ENCODE data around the gene COL9A3. TPM values are rescaled to one million over a fixed set of nuclear protein-coding genes. Genes with fewer than 3 reads are reported as not detected.
A peak's percentile ranks its signal among the peaks of the same experiment; 100 is the strongest.

The COL9A3 gene
- polyA plus RNA-seq, 1 donor from 2014 or later, result 3.1 TPM

GRCh38 chr20:62860924-62861691 is 44.3 kb downstream of the COL9A3 start:
- peak overlapping the region; percentile 36 for H3K9ac ChIP-seq (ENCODE audit: low read length)
- H3K9me2 ChIP-seq (ENCODE audit: insufficient read depth, low read length), result no peaks in the 10 kb centered on the region
- no peaks in the 10 kb centered on the region for H3F3A ChIP-seq (ENCODE audit: insufficient read depth, low read length, poor library complexity, severe bottlenecking)
- peak; percentile 47 for TF ChIP-seq MXI1 (conservative IDR thresholded peaks at IDR 0.05; ENCODE audit: poor library complexity, severe bottlenecking)
- TF ChIP-seq EP300 (conservative IDR thresholded peaks at IDR 0.05; ENCODE audit: poor library complexity, severe bottlenecking), result no peak
- no peaks in the 10 kb centered on the region for H3K9me3 ChIP-seq (ENCODE audit: low read length)
- H3K4me3 ChIP-seq (ENCODE audit: low read length), result peak overlapping the region; percentile 62
- H4K20me1 ChIP-seq (ENCODE audit: insufficient read depth), result no peaks in the 10 kb centered on the region
- H2AFZ ChIP-seq (ENCODE audit: low read depth, low read length), result no peak overlapping the region
- H3K4me2 ChIP-seq (ENCODE audit: low read length), result no peak overlapping the region
- H3K79me2 ChIP-seq (replicated peaks; ENCODE audit: insufficient read depth, low read length), result no peaks in the 10 kb centered on the region
- no peaks in the 10 kb centered on the region for H3K36me3 ChIP-seq (ENCODE audit: insufficient read depth, low read length)
- peaks cover 10% of the 10 kb centered on the region for H3K27me3 ChIP-seq (ENCODE audit: insufficient read depth, low read depth, low read length)
- H3K27ac ChIP-seq (ENCODE audit: low read length), result no peak overlapping the region

GRCh38 chr20:62861726-62862336 is 45.0 kb downstream of the COL9A3 start, which contains the start of gene TCFL5:
Gene TCFL5 (minus strand): TSS chr20:62861822. CDS start chr20:62861670, 152 bp downstream.
- no peaks in the 10 kb centered on the region for H3F3A ChIP-seq (ENCODE audit: insufficient read depth, low read length, poor library complexity, severe bottlenecking)
- H2AFZ ChIP-seq (ENCODE audit: low read depth, low read length), result no peak within 1 kb of the TSS
- no peaks in the 10 kb centered on the region for H4K20me1 ChIP-seq (ENCODE audit: insufficient read depth)
- no peak within 1 kb of the TSS for H3K27ac ChIP-seq (ENCODE audit: low read length)
- no peaks in the 10 kb centered on the region for H3K9me3 ChIP-seq (ENCODE audit: low read length)
- TF ChIP-seq POLR2AphosphoS5 (IDR thresholded peaks at IDR 0.05), result peak; percentile 33
- TF ChIP-seq EP300 (conservative IDR thresholded peaks at IDR 0.05; ENCODE audit: poor library complexity, severe bottlenecking), result no peak
- no peak for TF ChIP-seq MXI1 (conservative IDR thresholded peaks at IDR 0.05; ENCODE audit: poor library complexity, severe bottlenecking)
- H3K36me3 ChIP-seq (ENCODE audit: insufficient read depth, low read length), result no peaks in the 10 kb centered on the region
- no peaks in the 10 kb centered on the region for H3K9me2 ChIP-seq (ENCODE audit: insufficient read depth, low read length)
- no peak within 1 kb of the TSS for H3K4me2 ChIP-seq (ENCODE audit: low read length)
- H3K79me2 ChIP-seq (replicated peaks; ENCODE audit: insufficient read depth, low read length), result no peaks in the 10 kb centered on the region
- H3K9ac ChIP-seq (ENCODE audit: low read length), result peak within 1 kb of the TSS; percentile 36
- peaks cover 10% of the 10 kb centered on the region for H3K27me3 ChIP-seq (ENCODE audit: insufficient read depth, low read depth, low read length)
- H3K4me3 ChIP-seq (ENCODE audit: low read length), result peak within 1 kb of the TSS; percentile 62

- no peak overlapping the region for H3K27ac ChIP-seq (ENCODE audit: low read length)
- H3K4me3 ChIP-seq (ENCODE audit: low read length), result no peak overlapping the region
- no peaks in the 10 kb centered on the region for H3K9me3 ChIP-seq (ENCODE audit: low read length)
- peaks cover 10% of the 10 kb centered on the region for H3K27me3 ChIP-seq (ENCODE audit: insufficient read depth, low read depth, low read length)
- TF ChIP-seq REST (IDR thresholded peaks at IDR 0.05; ENCODE audit: borderline replicate concordance) (no peak), POLR2AphosphoS5 (IDR thresholded peaks at IDR 0.05) (no peak), EZH2 (IDR thresholded peaks at IDR 0.05; ENCODE audit: borderline replicate concordance, insufficient read depth, low read length, poor library complexity, severe bottlenecking) (no peak), EP300 (conservative IDR thresholded peaks at IDR 0.05; ENCODE audit: poor library complexity, severe bottlenecking) (no peak), MXI1 (conservative IDR thresholded peaks at IDR 0.05; ENCODE audit: poor library complexity, severe bottlenecking) (no peak), TAF1 (IDR thresholded peaks at IDR 0.05; ENCODE audit: low read depth) (no peak), SMC3 (conservative IDR thresholded peaks at IDR 0.05; ENCODE audit: poor library complexity) (no peak), RAD21 (conservative IDR thresholded peaks at IDR 0.05) (no peak)
- TF ChIP-seq, protein P1, sequence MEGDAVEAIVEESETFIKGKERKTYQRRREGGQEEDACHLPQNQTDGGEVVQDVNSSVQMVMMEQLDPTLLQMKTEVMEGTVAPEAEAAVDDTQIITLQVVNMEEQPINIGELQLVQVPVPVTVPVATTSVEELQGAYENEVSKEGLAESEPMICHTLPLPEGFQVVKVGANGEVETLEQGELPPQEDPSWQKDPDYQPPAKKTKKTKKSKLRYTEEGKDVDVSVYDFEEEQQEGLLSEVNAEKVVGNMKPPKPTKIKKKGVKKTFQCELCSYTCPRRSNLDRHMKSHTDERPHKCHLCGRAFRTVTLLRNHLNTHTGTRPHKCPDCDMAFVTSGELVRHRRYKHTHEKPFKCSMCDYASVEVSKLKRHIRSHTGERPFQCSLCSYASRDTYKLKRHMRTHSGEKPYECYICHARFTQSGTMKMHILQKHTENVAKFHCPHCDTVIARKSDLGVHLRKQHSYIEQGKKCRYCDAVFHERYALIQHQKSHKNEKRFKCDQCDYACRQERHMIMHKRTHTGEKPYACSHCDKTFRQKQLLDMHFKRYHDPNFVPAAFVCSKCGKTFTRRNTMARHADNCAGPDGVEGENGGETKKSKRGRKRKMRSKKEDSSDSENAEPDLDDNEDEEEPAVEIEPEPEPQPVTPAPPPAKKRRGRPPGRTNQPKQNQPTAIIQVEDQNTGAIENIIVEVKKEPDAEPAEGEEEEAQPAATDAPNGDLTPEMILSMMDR (IDR thresholded peaks at IDR 0.05; ENCODE audit: poor library complexity, severe bottlenecking), result no peak
- H3K4me2 ChIP-seq (ENCODE audit: low read length), result no peak overlapping the region
- H3K79me2 ChIP-seq (replicated peaks; ENCODE audit: insufficient read depth, low read length), result no peaks in the 10 kb centered on the region
- no peak overlapping the region for H2AFZ ChIP-seq (ENCODE audit: low read depth, low read length)
- no peaks in the 10 kb centered on the region for H3F3A ChIP-seq (ENCODE audit: insufficient read depth, low read length, poor library complexity, severe bottlenecking)
- no peaks in the 10 kb centered on the region for H4K20me1 ChIP-seq (ENCODE audit: insufficient read depth)
- H3K9me2 ChIP-seq (ENCODE audit: insufficient read depth, low read length), result no peaks in the 10 kb centered on the region
- H3K9ac ChIP-seq (ENCODE audit: low read length), result no peak overlapping the region
- no peaks in the 10 kb centered on the region for H3K36me3 ChIP-seq (ENCODE audit: insufficient read depth, low read length)
These were observed 47.4 kb downstream of the COL9A3 start for GRCh38 chr20:62864207-62864606.

Data from neural cell (in vitro differentiated cells).